Upper lobe of left lung (tissue), 4 donors: ENCODE measurements around the gene SYCE3.

Experiments
- CTCF ChIP-seq, 6 experiments: fragments of 450-650 bp in 4 of 6; fragments of 200-600 bp in 2 of 6; sonication (generic) in 2 of 6; IDR thresholded peaks; one replicate each; pipeline ENCODE4 v1.5.1; 2016 to 2019; ENCODE audit warnings: antibody characterized with exemption in 6 of 6
- POLR2A ChIP-seq, 4 donors: fragments of 450-650 bp; IDR thresholded peaks; one replicate each; pipeline ENCODE4 v1.5.1; 2016 to 2017; ENCODE audit warnings: antibody characterized with exemption in 4 of 4, mild to moderate bottlenecking in 2 of 4

GRCh38 chr22:50585781-50586180 lies 23.1 kb upstream of the SYCE3 start:
- no peak for TF ChIP-seq POLR2A (IDR thresholded peaks at IDR 0.05)
- TF ChIP-seq CTCF (IDR thresholded peaks at IDR 0.05): no peak
